Measurements from ENCODE around the gene PLSCR1. TPM values are rescaled to one million over a fixed set of nuclear protein-coding genes. Genes with fewer than 3 reads are reported as not detected.
"Not testable (repeated sequence)": the region's sequence is repeated elsewhere in the genome, so short reads cannot be mapped to it uniquely, and the experiment has no call there.

PLSCR1 gene
- total RNA-seq, 2 experiments from 2014 or later = 85.2 to 86.5 TPM

DNA sequence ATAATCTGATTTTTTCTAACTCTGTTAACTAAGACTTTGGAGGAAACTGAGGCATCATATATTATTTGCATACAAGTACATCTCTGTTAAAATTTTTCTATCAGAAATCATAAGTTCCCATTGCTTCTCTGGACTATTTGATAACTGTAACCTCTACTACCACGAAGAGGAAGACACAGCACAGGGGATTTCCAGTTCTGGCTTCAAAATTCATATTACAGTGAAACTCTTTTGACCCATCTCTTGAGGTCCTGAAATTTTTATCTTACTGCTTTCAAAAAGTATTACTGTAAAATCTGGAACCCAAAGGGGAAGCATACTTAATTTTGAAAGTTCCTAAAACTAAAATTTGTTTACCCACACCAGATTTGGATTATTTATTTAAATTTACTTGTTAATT, 4.2 kb downstream of the PLSCR1 start:
- Mint-ChIP-seq H3K9me3 (no peaks in the 10 kb centered on the region), H3K4me3 (peak overlapping the region; percentile 25), H3K36me3 (peaks cover 54% of the 10 kb centered on the region), H3K27me3 (no peaks in the 10 kb centered on the region), H3K4me1 (peaks cover 45% of the 10 kb centered on the region), H3K27ac (no peak overlapping the region)
- DNase-seq = no peak

DNA sequence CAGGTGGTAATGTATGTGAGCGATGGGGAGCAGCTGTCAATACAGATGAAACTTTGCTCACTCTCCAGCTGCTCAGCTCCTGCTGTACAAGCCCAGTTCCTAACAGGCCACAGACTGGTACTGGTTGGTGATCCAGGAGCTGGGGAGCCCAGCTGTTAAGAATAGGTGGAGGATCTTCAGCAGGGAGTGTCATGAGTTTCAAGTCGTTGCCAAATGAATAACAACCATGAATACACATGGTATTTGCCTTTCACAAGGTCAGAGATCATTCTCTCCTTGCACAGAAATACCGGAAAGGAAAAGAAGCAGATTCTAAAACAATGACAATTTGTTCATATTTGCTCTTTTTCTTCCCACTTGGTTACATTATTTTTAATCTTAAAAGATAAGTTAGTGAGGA, 5.1 kb downstream of the PLSCR1 start:
- Mint-ChIP-seq H3K4me3 (no peak overlapping the region), H3K27me3 (no peaks in the 10 kb centered on the region), H3K36me3 (peaks cover 59% of the 10 kb centered on the region), H3K4me1 (peaks cover 45% of the 10 kb centered on the region), H3K9me3 (no peaks in the 10 kb centered on the region), H3K27ac (no peak overlapping the region)
- DNase-seq = no peak

DNA sequence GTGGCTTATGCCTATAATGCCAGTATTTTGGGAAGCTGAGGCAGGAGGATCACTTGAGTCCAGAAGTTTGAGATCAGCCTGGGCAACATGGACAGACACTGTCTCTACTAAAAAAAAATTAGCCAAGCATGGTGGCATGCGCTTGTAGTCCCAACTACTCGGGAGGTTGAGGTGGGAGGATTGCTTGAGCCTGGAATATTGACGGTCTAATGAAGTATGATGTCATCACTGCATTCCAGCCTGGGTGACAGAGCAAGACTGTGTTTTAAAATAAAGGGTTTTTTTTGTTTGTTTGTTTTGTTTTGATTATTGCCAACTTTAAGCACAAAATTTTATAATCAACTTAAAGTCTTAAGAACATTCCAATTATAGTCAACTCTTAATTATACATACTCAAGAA, 6.8 kb downstream of the PLSCR1 start:
- H3K4me3 Mint-ChIP-seq = no peak overlapping the region

DNA sequence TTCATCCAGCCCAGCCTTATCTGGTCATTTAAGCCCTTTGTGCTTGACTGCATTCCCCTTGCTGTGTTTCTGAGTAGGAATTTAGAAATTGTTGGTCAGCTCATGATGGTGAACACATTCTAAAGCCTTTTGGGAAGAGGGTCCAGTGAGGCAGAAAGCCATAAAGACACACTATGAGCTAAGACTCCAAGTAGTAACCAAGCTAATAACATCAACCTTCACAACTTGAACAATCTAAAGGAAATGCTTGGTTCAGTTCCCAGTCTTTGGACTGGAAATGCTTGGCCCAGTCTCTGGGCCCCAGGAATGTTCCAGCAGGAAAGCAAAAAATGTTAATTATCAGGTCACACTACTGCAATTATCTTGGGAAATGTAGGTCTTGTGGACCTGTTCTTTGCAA, 7.7 kb downstream of the PLSCR1 start:
- Mint-ChIP-seq H3K36me3 (peaks cover 48% of the 10 kb centered on the region), H3K4me1 (peaks cover 35% of the 10 kb centered on the region), H3K9me3 (no peaks in the 10 kb centered on the region), H3K27me3 (no peaks in the 10 kb centered on the region), H3K4me3 (no peak overlapping the region), H3K27ac (no peak overlapping the region)
- DNase-seq = no peak

More for the DNA sequence above, 6.8 kb downstream of the PLSCR1 start:
- no peaks in the 10 kb centered on the region for H3K9me3 Mint-ChIP-seq
- no peaks in the 10 kb centered on the region for H3K27me3 Mint-ChIP-seq
- peaks cover 55% of the 10 kb centered on the region for H3K36me3 Mint-ChIP-seq
- no peak for DNase-seq
- no peak overlapping the region for H3K27ac Mint-ChIP-seq
- H3K4me1 Mint-ChIP-seq = peaks cover 42% of the 10 kb centered on the region

DNA sequence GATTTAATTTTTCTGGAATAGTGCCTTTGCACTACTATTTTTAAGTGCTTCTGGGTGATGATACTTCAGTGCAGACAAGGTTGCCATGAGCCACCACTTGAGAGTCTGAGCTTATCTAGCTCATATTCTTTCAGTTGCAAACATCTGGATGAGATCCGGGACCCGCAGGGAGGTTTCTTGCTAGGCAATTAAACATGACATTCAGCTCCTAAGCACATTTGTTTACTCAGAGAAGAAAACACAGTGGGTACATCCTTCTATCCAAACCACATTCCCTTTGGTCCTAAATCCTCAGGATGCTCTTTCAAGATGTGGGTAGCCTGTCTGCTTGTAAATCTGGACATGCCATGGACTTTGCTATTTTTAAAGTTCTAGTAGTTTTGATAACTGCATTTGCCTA, 12.0 kb downstream of the PLSCR1 start:
- no peak overlapping the region for H3K27ac Mint-ChIP-seq
- no peak for DNase-seq
- peaks cover 35% of the 10 kb centered on the region for H3K36me3 Mint-ChIP-seq
- H3K9me3 Mint-ChIP-seq = no peaks in the 10 kb centered on the region
- no peaks in the 10 kb centered on the region for H3K27me3 Mint-ChIP-seq
- H3K4me1 Mint-ChIP-seq = peaks cover 11% of the 10 kb centered on the region
- H3K4me3 Mint-ChIP-seq = no peak overlapping the region

DNA sequence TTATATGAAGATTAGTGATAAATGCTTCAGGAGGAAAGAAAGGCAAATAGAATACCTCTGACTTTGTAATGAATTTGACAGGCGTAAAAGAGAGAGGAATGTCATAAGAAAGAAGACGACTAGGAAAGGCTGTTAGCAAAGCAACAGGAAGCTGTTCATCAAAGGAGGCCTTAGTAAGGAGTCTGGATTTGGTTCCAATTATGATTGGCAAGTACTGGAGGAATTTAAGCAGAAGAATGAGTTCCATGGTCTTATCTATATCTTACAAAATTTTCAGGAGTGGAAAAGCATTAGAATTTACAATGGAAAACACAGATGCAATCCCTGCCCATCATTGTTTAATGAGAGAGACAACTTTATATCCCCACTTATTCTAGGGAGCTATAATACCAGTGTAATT, 13.8 kb downstream of the PLSCR1 start:
- Mint-ChIP-seq H3K4me1 (peaks cover 6% of the 10 kb centered on the region), H3K36me3 (peaks cover 28% of the 10 kb centered on the region), H3K9me3 (no peaks in the 10 kb centered on the region), H3K27me3 (no peaks in the 10 kb centered on the region), H3K27ac (no peak overlapping the region), H3K4me3 (no peak overlapping the region)
- no peak for DNase-seq

DNA sequence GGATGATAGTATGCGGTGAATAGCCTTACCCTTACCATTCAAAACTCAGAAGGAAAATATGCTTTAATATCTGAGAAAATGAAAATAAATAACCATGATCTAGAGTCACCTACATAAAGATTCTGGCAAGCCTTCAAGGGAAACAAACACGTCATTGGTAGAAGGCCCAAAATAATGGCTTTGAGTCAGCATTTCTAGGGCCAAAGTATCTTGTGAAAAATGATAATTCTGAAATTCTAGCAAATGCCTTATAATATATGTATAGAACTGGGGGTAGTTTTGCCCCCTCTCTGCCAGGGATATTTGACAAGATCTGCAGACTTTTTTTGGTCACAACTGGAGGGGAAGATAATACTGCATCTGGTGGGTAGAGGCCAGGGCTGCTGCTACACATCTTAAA, 15.4 kb downstream of the PLSCR1 start:
- Mint-ChIP-seq H3K27me3 (no peaks in the 10 kb centered on the region), H3K4me1 (peaks cover 3% of the 10 kb centered on the region), H3K36me3 (peaks cover 23% of the 10 kb centered on the region), H3K27ac (no peak overlapping the region), H3K4me3 (no peak overlapping the region), H3K9me3 (no peaks in the 10 kb centered on the region)
- no peak for DNase-seq

DNA sequence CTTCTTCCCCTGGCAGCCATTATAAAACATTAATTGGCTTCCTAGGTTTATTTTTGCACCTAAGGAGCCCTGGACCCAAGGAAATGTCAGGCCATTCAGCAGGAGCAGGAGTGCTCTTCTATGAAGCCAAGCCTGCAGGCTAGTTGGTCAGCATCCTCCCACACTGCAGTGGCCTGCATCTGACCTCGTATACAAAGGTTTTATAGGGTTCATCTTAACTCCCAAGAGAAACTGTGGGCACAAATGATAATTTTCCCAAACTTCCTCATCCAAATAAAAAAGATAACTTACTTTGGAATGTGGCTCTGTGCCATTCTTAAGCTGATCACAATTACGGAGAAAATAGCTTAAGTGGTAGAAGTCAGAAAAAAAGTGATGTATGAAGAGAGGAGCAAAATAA, 19.4 kb downstream of the PLSCR1 start:
- DNase-seq = no peak
- Mint-ChIP-seq H3K27me3 (no peaks in the 10 kb centered on the region), H3K36me3 (peaks cover 22% of the 10 kb centered on the region), H3K27ac (no peak overlapping the region), H3K9me3 (no peaks in the 10 kb centered on the region), H3K4me3 (no peak overlapping the region), H3K4me1 (peaks cover 9% of the 10 kb centered on the region)

DNA sequence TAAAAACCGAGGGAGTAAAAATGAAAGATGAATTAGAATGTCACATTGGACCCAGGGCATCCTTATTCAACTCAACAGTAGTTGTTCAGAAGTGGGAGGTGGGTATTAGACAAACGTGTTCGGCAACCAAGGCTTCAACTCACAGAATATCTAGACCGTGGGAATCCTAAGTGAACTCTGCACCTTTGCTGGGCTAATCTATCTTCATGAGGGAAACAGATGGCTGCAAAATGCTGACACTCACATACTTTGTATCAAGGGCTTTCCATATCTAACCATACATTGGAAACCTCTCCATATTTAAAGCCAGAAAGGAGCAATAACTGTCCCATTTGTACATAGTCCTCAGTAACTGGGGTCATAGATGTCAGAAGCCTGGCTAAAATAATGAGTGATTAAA, 20.9 kb downstream of the PLSCR1 start:
- no peaks in the 10 kb centered on the region for H3K27me3 Mint-ChIP-seq
- H3K4me3 Mint-ChIP-seq = no peak overlapping the region
- peaks cover 15% of the 10 kb centered on the region for H3K4me1 Mint-ChIP-seq
- H3K36me3 Mint-ChIP-seq = peaks cover 29% of the 10 kb centered on the region
- no peak overlapping the region for H3K27ac Mint-ChIP-seq
- no peaks in the 10 kb centered on the region for H3K9me3 Mint-ChIP-seq
- no peak for DNase-seq

DNA sequence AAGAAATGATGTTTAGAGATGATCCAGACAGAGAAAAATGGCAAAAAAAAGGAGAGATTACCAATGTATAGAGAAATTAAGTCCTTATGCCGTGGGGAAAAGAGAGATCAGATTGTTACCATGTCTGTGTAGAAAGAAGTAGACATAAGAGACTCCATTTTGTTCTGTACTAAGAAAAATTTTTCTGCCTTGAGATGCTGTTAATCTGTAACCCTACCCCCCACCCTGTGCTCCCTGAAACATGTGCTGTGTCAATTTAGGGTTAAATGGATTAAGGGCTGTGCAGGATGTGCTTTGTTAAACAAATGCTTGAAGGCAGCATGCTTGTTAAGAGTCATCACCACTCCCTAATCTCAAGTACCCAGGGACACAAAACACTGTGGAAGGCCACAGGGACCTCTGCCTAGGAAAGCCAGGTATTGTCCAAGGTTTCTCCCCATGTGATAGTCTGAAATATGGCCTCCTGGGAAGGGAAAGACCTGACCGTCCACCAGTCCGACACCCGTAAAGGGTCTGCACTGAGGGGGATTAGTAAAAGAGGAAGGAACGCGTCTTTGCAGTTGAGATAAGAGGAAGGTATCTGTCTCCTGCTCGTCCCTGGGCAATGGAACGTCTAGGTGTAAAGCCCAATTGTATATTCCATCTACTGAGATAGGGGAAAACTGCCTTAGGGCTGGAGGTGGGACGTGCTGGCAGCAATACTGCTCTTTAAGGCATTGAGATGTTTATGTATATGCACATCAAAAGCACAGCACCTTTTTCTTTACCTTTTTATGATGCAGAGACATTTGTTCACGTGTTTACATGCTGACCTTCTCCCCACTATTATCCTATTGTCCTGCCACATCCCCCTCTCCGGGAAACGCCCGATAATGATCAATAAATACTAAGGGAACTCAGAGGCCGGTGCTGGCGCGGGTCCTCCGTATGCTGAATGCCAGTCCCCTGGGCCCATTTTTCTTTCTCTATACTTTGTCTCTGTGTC, 21.9 kb downstream of the PLSCR1 start:
- not testable (repeated sequence) for H3K4me3 Mint-ChIP-seq, H3K9me3 Mint-ChIP-seq, DNase-seq, H3K27me3 Mint-ChIP-seq, H3K27ac Mint-ChIP-seq
- H3K36me3 Mint-ChIP-seq = peaks cover 35% of the 10 kb centered on the region
- peaks cover 17% of the 10 kb centered on the region for H3K4me1 Mint-ChIP-seq

DNA sequence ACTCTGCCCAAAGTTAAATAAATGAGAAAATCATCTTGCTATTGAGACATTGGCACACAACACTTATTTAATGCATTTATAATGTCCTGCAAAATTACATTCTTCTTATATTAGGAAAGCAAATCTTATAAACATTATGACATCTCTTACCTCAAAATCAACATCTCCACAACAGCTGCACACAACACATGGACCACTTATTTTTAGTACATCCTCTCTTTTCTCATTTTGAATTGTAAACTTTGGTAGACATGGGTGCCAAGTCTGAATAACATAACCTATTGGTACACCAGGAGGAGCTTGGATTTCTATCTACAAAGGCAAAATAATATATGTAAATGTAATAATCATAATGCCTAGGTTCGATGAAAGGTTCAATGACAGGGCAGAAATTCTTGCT, 23.0 kb downstream of the PLSCR1 start:
- H3K36me3 Mint-ChIP-seq = peaks cover 33% of the 10 kb centered on the region
- H3K27me3 Mint-ChIP-seq = no peaks in the 10 kb centered on the region
- no peak overlapping the region for H3K27ac Mint-ChIP-seq
- H3K4me3 Mint-ChIP-seq = no peak overlapping the region
- DNase-seq = no peak
- H3K9me3 Mint-ChIP-seq = no peaks in the 10 kb centered on the region
- peaks cover 21% of the 10 kb centered on the region for H3K4me1 Mint-ChIP-seq

DNA sequence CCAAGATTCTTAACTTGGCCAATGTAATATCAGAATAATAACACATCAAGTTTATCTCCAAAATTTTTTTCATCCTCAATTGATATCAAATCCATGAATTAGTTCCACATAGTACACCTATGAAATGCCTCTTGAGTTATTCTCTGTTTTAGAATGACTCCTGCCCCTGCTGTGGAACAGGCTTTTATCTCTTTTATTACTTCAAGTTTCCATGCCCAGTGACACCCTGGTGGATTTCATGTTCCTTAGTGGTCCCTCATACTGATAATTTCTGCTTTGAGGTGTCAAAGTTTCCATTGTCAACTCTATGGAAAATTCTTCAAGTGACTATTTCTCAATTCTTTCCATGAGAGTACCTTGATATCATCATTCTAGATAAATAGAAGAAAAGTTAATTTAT, 24.6 kb downstream of the PLSCR1 start:
- Mint-ChIP-seq H3K27ac (peak overlapping the region; percentile 20), H3K27me3 (no peaks in the 10 kb centered on the region), H3K4me3 (no peak overlapping the region), H3K4me1 (peaks cover 22% of the 10 kb centered on the region), H3K9me3 (no peaks in the 10 kb centered on the region), H3K36me3 (peaks cover 38% of the 10 kb centered on the region)
- no peak for DNase-seq

DNA sequence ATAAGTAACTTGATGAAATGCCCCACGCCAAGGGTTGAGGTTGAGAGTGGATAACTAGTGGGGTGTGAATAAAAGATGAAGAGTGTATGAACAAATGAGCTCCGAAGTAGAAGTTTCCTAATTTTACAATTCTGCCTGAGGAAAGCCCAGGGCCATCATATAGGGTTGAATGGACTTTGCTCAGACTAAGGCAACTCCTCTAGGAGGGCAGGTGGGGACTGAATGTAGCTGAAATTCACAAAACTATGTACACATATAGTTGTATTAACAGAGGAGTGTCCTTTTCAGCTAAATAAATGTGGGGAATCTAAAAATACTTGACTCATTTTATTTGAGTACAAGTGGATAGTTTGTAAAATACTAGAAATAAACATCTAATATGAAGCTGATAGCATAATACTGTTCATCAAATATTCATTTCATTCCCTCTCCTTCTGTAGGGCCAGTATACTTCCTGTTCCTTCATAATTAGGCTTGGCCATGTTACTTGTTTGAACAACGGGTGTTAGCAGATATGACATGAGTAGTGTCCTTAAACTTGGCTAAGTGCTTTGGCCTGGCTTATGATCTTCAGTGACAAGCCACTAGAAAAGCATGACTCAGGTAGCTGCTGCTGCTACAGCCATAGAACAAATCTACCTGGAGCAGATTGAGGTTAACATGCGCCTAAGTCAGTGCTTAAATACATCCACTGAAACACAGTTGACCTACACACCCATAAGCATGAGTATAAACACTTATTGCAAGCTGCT, 26.5 kb downstream of the PLSCR1 start:
- Mint-ChIP-seq H3K4me3 (no peak overlapping the region), H3K9me3 (no peaks in the 10 kb centered on the region), H3K27ac (no peak overlapping the region), H3K4me1 (peaks cover 36% of the 10 kb centered on the region), H3K36me3 (peaks cover 50% of the 10 kb centered on the region), H3K27me3 (no peaks in the 10 kb centered on the region)
- no peak for DNase-seq

DNA sequence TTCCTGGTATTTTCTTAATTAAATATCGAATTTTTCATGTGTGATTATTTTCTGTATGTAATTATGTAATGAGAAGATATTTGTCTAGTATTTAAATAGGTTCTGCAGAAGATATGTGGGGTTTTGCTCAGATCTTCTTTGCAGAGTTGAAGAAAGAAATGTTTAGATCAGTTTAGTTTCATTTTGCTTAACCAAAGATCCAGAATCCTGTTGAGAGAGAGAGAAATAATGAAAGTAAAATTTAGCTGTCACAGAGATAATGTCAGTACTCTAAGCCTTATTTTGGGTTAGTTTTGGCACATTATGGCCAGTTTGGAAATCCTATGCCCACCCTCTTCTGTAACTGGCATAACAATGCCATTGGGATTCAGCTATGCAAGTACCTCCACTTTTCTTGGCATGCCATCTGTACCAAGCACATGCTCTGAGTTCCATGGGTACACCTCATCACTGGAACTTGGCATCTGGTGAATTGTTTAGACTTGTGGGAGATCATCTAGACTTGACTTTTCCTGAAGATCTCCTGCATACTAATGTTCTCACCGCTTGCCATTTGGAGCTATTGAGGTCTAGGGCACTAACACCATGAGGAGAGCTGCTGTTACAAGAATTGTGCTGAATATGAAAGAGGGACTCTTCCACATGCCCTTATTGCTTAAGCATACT, 30.9 kb downstream of the PLSCR1 start:
- H3K36me3 Mint-ChIP-seq = peaks cover 60% of the 10 kb centered on the region
- DNase-seq = no peak

More for the DNA sequence above, 30.9 kb downstream of the PLSCR1 start:
- no peak overlapping the region for H3K4me3 Mint-ChIP-seq
- no peaks in the 10 kb centered on the region for H3K9me3 Mint-ChIP-seq
- peak overlapping the region; percentile 57 for H3K27ac Mint-ChIP-seq
- H3K4me1 Mint-ChIP-seq = peaks cover 27% of the 10 kb centered on the region
- H3K27me3 Mint-ChIP-seq = no peaks in the 10 kb centered on the region

All from activated naive CD8-positive, alpha-beta T cell treated with anti-CD3 and anti-CD28 coated beads for 36 hours (primary cell).